Measurements from ENCODE around the gene TRAF7.

GRCh38 chr16:2190002-2190658 is 34.5 kb downstream of the TRAF7 start:
- no peak for TF ChIP-seq POLR2A (IDR thresholded peaks at IDR 0.05; ENCODE audit: low read depth)
- TF ChIP-seq, protein P1, sequence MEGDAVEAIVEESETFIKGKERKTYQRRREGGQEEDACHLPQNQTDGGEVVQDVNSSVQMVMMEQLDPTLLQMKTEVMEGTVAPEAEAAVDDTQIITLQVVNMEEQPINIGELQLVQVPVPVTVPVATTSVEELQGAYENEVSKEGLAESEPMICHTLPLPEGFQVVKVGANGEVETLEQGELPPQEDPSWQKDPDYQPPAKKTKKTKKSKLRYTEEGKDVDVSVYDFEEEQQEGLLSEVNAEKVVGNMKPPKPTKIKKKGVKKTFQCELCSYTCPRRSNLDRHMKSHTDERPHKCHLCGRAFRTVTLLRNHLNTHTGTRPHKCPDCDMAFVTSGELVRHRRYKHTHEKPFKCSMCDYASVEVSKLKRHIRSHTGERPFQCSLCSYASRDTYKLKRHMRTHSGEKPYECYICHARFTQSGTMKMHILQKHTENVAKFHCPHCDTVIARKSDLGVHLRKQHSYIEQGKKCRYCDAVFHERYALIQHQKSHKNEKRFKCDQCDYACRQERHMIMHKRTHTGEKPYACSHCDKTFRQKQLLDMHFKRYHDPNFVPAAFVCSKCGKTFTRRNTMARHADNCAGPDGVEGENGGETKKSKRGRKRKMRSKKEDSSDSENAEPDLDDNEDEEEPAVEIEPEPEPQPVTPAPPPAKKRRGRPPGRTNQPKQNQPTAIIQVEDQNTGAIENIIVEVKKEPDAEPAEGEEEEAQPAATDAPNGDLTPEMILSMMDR (IDR thresholded peaks at IDR 0.05) = no peak
- no peak for TF ChIP-seq POLR2AphosphoS5 (IDR thresholded peaks at IDR 0.05)
